Tibial nerve (tissue), 4 donors: ENCODE measurements around the gene SLC24A5.

Experiments
- CTCF ChIP-seq, 5 experiments: fragments of 200-600 bp in 3 of 5; fragments of 450-650 bp in 2 of 5; sonication (generic) in 3 of 5; IDR thresholded peaks; one replicate each; pipeline ENCODE4 v1.5.1; 2016 to 2019; ENCODE audit warnings: antibody characterized with exemption in 5 of 5, mild to moderate bottlenecking in 3 of 5, moderate library complexity in 2 of 5
- EP300 ChIP-seq, 2 donors: sonication (generic); formaldehyde crosslinking; IDR thresholded peaks; one replicate each; pipeline ENCODE4 v1.6.1; 2017; ENCODE audit warnings: antibody characterized with exemption in 2 of 2, mild to moderate bottlenecking in 1 of 2
- POLR2A ChIP-seq, 2 donors: fragments of 450-650 bp; IDR thresholded peaks; one replicate each; pipeline ENCODE4 v1.6.1; 2017; ENCODE audit warnings: antibody characterized with exemption in 2 of 2, mild to moderate bottlenecking in 2 of 2, moderate library complexity in 2 of 2

DNA sequence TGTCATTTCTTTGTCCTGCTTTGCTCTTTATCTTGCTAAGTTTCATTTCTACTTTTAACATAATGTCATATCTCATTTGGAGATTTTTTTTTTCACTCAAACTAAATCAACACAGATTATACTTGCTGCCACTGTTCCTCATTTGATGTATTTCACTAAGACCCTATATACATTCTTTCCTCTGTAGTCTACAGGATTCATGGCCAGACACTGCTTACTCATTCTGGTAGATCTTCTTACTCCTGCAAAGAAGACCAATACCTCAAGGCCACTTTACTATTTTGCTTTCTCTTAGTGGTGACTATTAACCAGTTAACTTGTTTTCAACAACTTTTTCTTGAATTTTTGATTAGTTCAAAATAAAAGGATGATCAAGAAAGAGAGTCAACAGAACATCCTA, 26.6 kb downstream of the SLC24A5 start:
- TF ChIP-seq CTCF (IDR thresholded peaks at IDR 0.05) (no peak), POLR2A (IDR thresholded peaks at IDR 0.05) (no peak), EP300 (IDR thresholded peaks at IDR 0.05) (no peak)
